Measurements from ENCODE around the gene HOXA6. TPM values are rescaled to one million over a fixed set of nuclear protein-coding genes. Genes with fewer than 3 reads are reported as not detected.

The HOXA6 gene
- total and polyA plus RNA-seq, 2 donors (not counting 1 experiment from before 2014, with no cell fraction given) = 1.2 to 3.6 TPM

- Histone ChIP-seq H3K36me3 (ENCODE audit: control insufficient read depth, insufficient read depth, low read length) (no peaks in the 10 kb centered on the region), H3K27ac (ENCODE audit: insufficient read depth, low read length) (no peak overlapping the region), H3K79me2 (ENCODE audit: control insufficient read depth, insufficient read depth, low read length) (peaks cover 31% of the 10 kb centered on the region), H3K9ac (ENCODE audit: insufficient read depth, low read length) (no peak overlapping the region), H4K20me1 (ENCODE audit: control insufficient read depth, extremely low read depth, insufficient read depth, low read length) (no peaks in the 10 kb centered on the region), H2AFZ (ENCODE audit: low read length) (no peak overlapping the region), H3K27me3 (ENCODE audit: control insufficient read depth, insufficient read depth, low read length) (no peaks in the 10 kb centered on the region), H3K4me3 (replicated peaks in 1 of 4; ENCODE audit: control extremely low read depth in 1 of 4, insufficient read depth in 1 of 4, low read depth in 3 of 4, low read length in 4 of 4) (no peak overlapping the region), H3K4me2 (ENCODE audit: extremely low read depth, insufficient read depth, low read length) (no peak overlapping the region), H3K4me1 (ENCODE audit: control insufficient read depth, extremely low read depth, insufficient read depth, low read length) (peaks cover 31% of the 10 kb centered on the region), H3K9me3 (ENCODE audit: control insufficient read depth, insufficient read depth, low read depth, low read length) (no peaks in the 10 kb centered on the region)
- DNase-seq (ENCODE audit: low read depth in 2 of 2) = no peak
- TF ChIP-seq EZH2 (IDR thresholded peaks at IDR 0.05; ENCODE audit: low read length, missing control alignments) (no peak), CTCF (conservative IDR thresholded peaks at IDR 0.05 in 1 of 2, IDR thresholded peaks at IDR 0.05 in 1 of 2; ENCODE audit: low read depth in 1 of 2, low read length in 2 of 2) (no peak)
Observed at GRCh38 chr7:27132214-27132613, 15.4 kb downstream of the HOXA6 start.

GRCh38 chr7:27131390-27131819 is 16.2 kb downstream of the HOXA6 start:
- Histone ChIP-seq H3K36me3 (ENCODE audit: control insufficient read depth, insufficient read depth, low read length) (no peaks in the 10 kb centered on the region), H3K9ac (ENCODE audit: insufficient read depth, low read length) (peak overlapping the region; percentile 54), H3K4me2 (ENCODE audit: extremely low read depth, insufficient read depth, low read length) (peak overlapping the region; percentile 94), H4K20me1 (ENCODE audit: control insufficient read depth, extremely low read depth, insufficient read depth, low read length) (no peaks in the 10 kb centered on the region), H3K9me3 (ENCODE audit: control insufficient read depth, insufficient read depth, low read depth, low read length) (no peaks in the 10 kb centered on the region), H2AFZ (ENCODE audit: low read length) (no peak overlapping the region), H3K4me3 (replicated peaks in 1 of 4; ENCODE audit: control extremely low read depth in 1 of 4, insufficient read depth in 1 of 4, low read depth in 3 of 4, low read length in 4 of 4) (peak overlapping the region; percentile 42 to 71 (median 50)), H3K27ac (ENCODE audit: insufficient read depth, low read length) (peak overlapping the region; percentile 71), H3K79me2 (ENCODE audit: control insufficient read depth, insufficient read depth, low read length) (peaks cover 25% of the 10 kb centered on the region), H3K4me1 (ENCODE audit: control insufficient read depth, extremely low read depth, insufficient read depth, low read length) (peaks cover 28% of the 10 kb centered on the region), H3K27me3 (ENCODE audit: control insufficient read depth, insufficient read depth, low read length) (no peaks in the 10 kb centered on the region)
- TF ChIP-seq EZH2 (IDR thresholded peaks at IDR 0.05; ENCODE audit: low read length, missing control alignments) (no peak), CTCF (conservative IDR thresholded peaks at IDR 0.05 in 1 of 2, IDR thresholded peaks at IDR 0.05 in 1 of 2; ENCODE audit: low read depth in 1 of 2, low read length in 2 of 2) (no peak)
- DNase-seq (ENCODE audit: low read depth in 2 of 2) = no peak

- H3K9ac ChIP-seq (ENCODE audit: insufficient read depth, low read length) = peak within 1 kb of the TSS; percentile 58
- TF ChIP-seq EZH2 (IDR thresholded peaks at IDR 0.05; ENCODE audit: low read length, missing control alignments) (no peak), CTCF (conservative IDR thresholded peaks at IDR 0.05 in 1 of 2, IDR thresholded peaks at IDR 0.05 in 1 of 2; ENCODE audit: low read depth in 1 of 2, low read length in 2 of 2) (no peak)
- H3K4me3 ChIP-seq (replicated peaks in 1 of 4; ENCODE audit: control extremely low read depth in 1 of 4, insufficient read depth in 1 of 4, low read depth in 3 of 4, low read length in 4 of 4) = peak within 1 kb of the TSS; percentile 43 to 71 (median 54)
Observed at GRCh38 chr7:27130540-27131389, 16.8 kb downstream of the HOXA6 start, which contains the start of gene HOXA4. Gene HOXA4 (minus strand): TSS chr7:27130757. CDS start chr7:27130733, 24 bp downstream.

More at GRCh38 chr7:27130540-27131389, 16.8 kb downstream of the HOXA6 start, which contains the start of gene HOXA4:
- H3K79me2 ChIP-seq (ENCODE audit: control insufficient read depth, insufficient read depth, low read length) = peaks cover 25% of the 10 kb centered on the region
- H4K20me1 ChIP-seq (ENCODE audit: control insufficient read depth, extremely low read depth, insufficient read depth, low read length) = no peaks in the 10 kb centered on the region
- H2AFZ ChIP-seq (ENCODE audit: low read length) = peak within 1 kb of the TSS; percentile 3
- peak within 1 kb of the TSS; percentile 71 for H3K27ac ChIP-seq (ENCODE audit: insufficient read depth, low read length)
- H3K36me3 ChIP-seq (ENCODE audit: control insufficient read depth, insufficient read depth, low read length) = no peaks in the 10 kb centered on the region
- H3K27me3 ChIP-seq (ENCODE audit: control insufficient read depth, insufficient read depth, low read length) = no peaks in the 10 kb centered on the region
- no peaks in the 10 kb centered on the region for H3K9me3 ChIP-seq (ENCODE audit: control insufficient read depth, insufficient read depth, low read depth, low read length)
- DNase-seq (ENCODE audit: low read depth in 2 of 2) = peak; percentile 82 to 89
- peaks cover 24% of the 10 kb centered on the region for H3K4me1 ChIP-seq (ENCODE audit: control insufficient read depth, extremely low read depth, insufficient read depth, low read length)
- peak within 1 kb of the TSS; percentile 94 for H3K4me2 ChIP-seq (ENCODE audit: extremely low read depth, insufficient read depth, low read length)
